Uterus (tissue), 4 donors: ENCODE measurements around the gene MEGF10. TPM values are rescaled to one million over a fixed set of nuclear protein-coding genes. Genes with fewer than 3 reads are reported as not detected.

Experiments
- DNase-seq, 2 donors: peaks; one replicate each; pipeline ENCODE4 v3.0.0-alpha.2; 2019 to 2020
- H3K27ac ChIP-seq, 2 donors: fragments of 200-600 bp; sonication (generic); 1 replicate in 1 of 2; 2 replicates in 1 of 2; pipeline ENCODE4 v1.5.1; 2016 to 2018
- H3K27me3 ChIP-seq, 2 donors: fragments of 200-600 bp; sonication (generic); one replicate each; pipeline ENCODE4 v1.5.1; 2018 to 2019; ENCODE audit warnings: control low read depth in 1 of 2
- H3K36me3 ChIP-seq, 2 donors: fragments of 200-600 bp; sonication (generic); one replicate each; pipeline ENCODE4 v1.5.1; 2019; ENCODE audit warnings: control low read depth in 1 of 2
- H3K4me1 ChIP-seq, 2 donors: fragments of 200-600 bp; sonication (generic); one replicate each; pipeline ENCODE4 v1.5.1; 2018 to 2019; ENCODE audit warnings: control low read depth in 1 of 2
- H3K4me3 ChIP-seq, 2 donors: fragments of 200-600 bp; sonication (generic); 1 replicate in 1 of 2; 2 replicates in 1 of 2; pipeline ENCODE4 v1.5.1; 2018 to 2019; ENCODE audit warnings: mild to moderate bottlenecking in 1 of 2
- H3K9me3 ChIP-seq, 2 donors: fragments of 200-600 bp; sonication (generic); one replicate each; pipeline ENCODE4 v1.5.1; 2019; ENCODE audit warnings: control low read depth in 1 of 2
- CTCF ChIP-seq, 4 experiments: fragments of 200-600 bp in 2 of 4; fragments of 450-650 bp in 2 of 4; sonication (generic) in 2 of 4; IDR thresholded peaks; one replicate each; pipeline ENCODE4 v1.5.1; 2016 to 2019; ENCODE audit warnings: antibody characterized with exemption in 4 of 4, mild to moderate bottlenecking in 2 of 4, moderate library complexity in 1 of 4
- POLR2A ChIP-seq, 2 donors: fragments of 450-650 bp; IDR thresholded peaks; one replicate each; pipeline ENCODE4 v1.6.1; 2016; ENCODE audit warnings: antibody characterized with exemption in 2 of 2, mild to moderate bottlenecking in 1 of 2, moderate library complexity in 1 of 2
- intact Hi-C: fragments of 100-400 bp; cut with DNase I; formaldehyde crosslinking; loops from one replicate; pipeline ENCODE4 v1.15.1; 2023; ENCODE audit warnings: low total_unique reads
- total RNA-seq, 4 donors: library from RNA; depleted of rRNA in 3 of 4; stranded (reverse); fragments of >200 nt in 3 of 4; gene quantifications; one replicate each; pipeline versions ENCODE4 v1.1.0 to v1.2.4, GENCODE V29; 2014 to 2023
- donor health status: DM: yes; HTN: yes; CAD: no.

The MEGF10 gene
- total RNA-seq, 4 donors from 2014 or later = 0.26 to 3.5 (median 1.6) TPM; not detected in 1

- intact Hi-C loops = no loop called here
These were observed 84.5 kb downstream of the MEGF10 start for GRCh38 chr5:127375124-127375523.

DNA sequence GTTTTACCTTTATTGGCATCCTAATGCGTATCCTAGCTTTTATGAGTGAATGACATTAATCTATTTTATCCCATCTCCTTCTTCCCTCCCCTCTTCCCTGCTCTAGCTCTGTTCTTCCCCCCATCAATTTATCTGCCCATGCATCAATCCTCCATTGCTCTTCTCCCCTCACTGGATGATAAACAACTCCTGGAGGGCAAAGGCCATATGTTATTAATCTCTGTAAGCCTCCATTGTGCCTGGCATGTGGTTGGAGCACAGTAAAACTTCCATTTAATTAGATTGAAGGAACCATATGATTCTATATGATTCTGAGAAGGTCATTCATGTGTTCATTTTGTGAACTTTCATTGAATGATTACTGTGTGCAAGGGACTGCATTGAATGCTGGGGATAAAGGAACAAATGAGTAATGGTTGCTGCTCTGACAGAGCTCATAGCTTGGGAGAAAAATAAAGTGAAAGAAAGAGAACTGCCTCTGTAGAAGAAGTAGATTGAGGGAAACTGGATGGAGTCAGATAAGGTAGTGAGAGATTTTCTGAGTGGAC, 85.0 kb downstream of the MEGF10 start:
- H3K27ac ChIP-seq = no peak overlapping the region
- H3K9me3 ChIP-seq = no peaks in the 10 kb centered on the region
- TF ChIP-seq POLR2A (IDR thresholded peaks at IDR 0.05) (no peak), CTCF (IDR thresholded peaks at IDR 0.05) (no peak)
- no peaks in the 10 kb centered on the region for H3K4me1 ChIP-seq
- H3K27me3 ChIP-seq = no peaks in the 10 kb centered on the region
- H3K36me3 ChIP-seq = no peaks in the 10 kb centered on the region
- no peak overlapping the region for H3K4me3 ChIP-seq
- intact Hi-C loops = no loop called here
- DNase-seq = no peak

More at GRCh38 chr5:127375124-127375523, 84.5 kb downstream of the MEGF10 start:
- no peaks in the 10 kb centered on the region for H3K36me3 ChIP-seq
- H3K27ac ChIP-seq = no peak overlapping the region
- TF ChIP-seq CTCF (IDR thresholded peaks at IDR 0.05) = no peak
- no peak for TF ChIP-seq POLR2A (IDR thresholded peaks at IDR 0.05)
- H3K9me3 ChIP-seq = no peaks in the 10 kb centered on the region
- no peak for DNase-seq
- no peaks in the 10 kb centered on the region for H3K27me3 ChIP-seq
- H3K4me1 ChIP-seq = no peaks in the 10 kb centered on the region
- H3K4me3 ChIP-seq = no peak overlapping the region

DNA sequence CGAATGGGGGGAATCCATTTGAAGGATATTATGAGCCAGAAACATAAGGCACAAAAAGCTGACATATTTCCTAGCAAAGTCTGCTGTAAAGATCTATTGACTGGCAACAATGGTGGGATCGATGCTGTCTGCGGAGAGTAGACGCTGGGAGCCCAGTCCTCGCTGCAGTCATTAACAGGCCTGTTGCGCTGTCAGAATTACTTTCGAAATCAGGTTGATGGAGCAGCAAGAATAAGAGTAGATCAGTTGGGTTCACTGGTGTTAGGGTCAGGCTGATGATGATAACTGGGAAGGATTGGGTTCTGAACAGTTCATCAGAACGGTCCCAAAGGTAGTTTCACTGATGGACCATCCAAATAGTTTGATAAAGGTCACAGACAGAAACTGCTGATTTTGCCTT, 87.1 kb downstream of the MEGF10 start:
- H3K36me3 ChIP-seq = no peaks in the 10 kb centered on the region
- DNase-seq = no peak
- no peaks in the 10 kb centered on the region for H3K27me3 ChIP-seq
- TF ChIP-seq POLR2A (IDR thresholded peaks at IDR 0.05) (no peak), CTCF (IDR thresholded peaks at IDR 0.05) (no peak)
- no peak overlapping the region for H3K27ac ChIP-seq
- H3K4me1 ChIP-seq = no peaks in the 10 kb centered on the region
- H3K9me3 ChIP-seq = no peaks in the 10 kb centered on the region
- intact Hi-C loops = no loop called here
- no peak overlapping the region for H3K4me3 ChIP-seq

- Histone ChIP-seq H3K4me1 (no peaks in the 10 kb centered on the region), H3K4me3 (no peak overlapping the region), H3K27me3 (no peaks in the 10 kb centered on the region), H3K27ac (no peak overlapping the region), H3K9me3 (no peaks in the 10 kb centered on the region), H3K36me3 (no peaks in the 10 kb centered on the region)
- intact Hi-C loops = no loop called here
- TF ChIP-seq POLR2A (IDR thresholded peaks at IDR 0.05) (no peak), CTCF (IDR thresholded peaks at IDR 0.05) (no peak)
- no peak for DNase-seq
These were observed 95.3 kb downstream of the MEGF10 start for GRCh38 chr5:127385936-127386335.

DNA sequence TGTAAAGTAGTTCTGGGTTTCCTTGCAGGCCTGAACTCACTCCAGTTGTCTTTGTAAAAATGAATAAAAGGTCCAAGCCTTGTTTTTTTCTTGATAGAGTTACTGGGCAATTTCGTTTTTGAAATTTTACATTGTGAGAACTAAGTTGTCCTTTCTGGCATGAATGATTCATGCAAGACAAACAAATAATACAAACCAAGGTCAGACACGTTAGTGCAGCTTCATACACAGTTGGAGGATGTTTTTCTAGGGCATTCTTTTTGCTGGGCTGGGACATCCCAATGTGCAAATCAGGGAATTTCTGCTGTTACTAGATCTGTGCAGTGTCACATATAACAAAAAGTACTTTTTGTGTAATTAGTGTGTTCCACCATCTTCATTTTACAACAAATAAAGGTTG, 96.0 kb downstream of the MEGF10 start:
- intact Hi-C loops = no loop called here
- Histone ChIP-seq H3K27me3 (no peaks in the 10 kb centered on the region), H3K27ac (no peak overlapping the region), H3K36me3 (no peaks in the 10 kb centered on the region), H3K4me3 (no peak overlapping the region), H3K4me1 (no peaks in the 10 kb centered on the region), H3K9me3 (no peaks in the 10 kb centered on the region)
- TF ChIP-seq POLR2A (IDR thresholded peaks at IDR 0.05) (no peak), CTCF (IDR thresholded peaks at IDR 0.05) (no peak)
- DNase-seq = no peak
